Liver (tissue), 9 donors: ENCODE results near the gene POLD2. TPM values are rescaled to one million over a fixed set of nuclear protein-coding genes. Genes with fewer than 3 reads are reported as not detected.

Source experiments
- DNase-seq: peaks from one replicate; pipeline ENCODE4 v3.0.0-alpha.2; 2017; ENCODE audit warnings: low spot score
- H3K27ac ChIP-seq, 2 donors: one replicate each; pipeline ENCODE4 v1.7.0; 2013; ENCODE audit warnings: inconsistent platforms in 2 of 2, low read length in 2 of 2, control low read depth in 1 of 2, low read depth in 1 of 2, mild to moderate bottlenecking in 1 of 2
- H3K27me3 ChIP-seq, 4 donors: one replicate each; pipeline versions ENCODE4 v1.6.1 to v1.7.0; 2013; ENCODE audit warnings: low read length in 3 of 4, inconsistent platforms in 1 of 4, mild to moderate bottlenecking in 1 of 4, moderate library complexity in 1 of 4; ENCODE audit not compliant: control insufficient read depth in 4 of 4, insufficient read depth in 4 of 4
- H3K36me3 ChIP-seq, 4 donors: one replicate each; pipeline versions ENCODE4 v1.6.1 to v1.7.0; 2013; ENCODE audit warnings: low read length in 3 of 4, mild to moderate bottlenecking in 3 of 4, low read depth in 1 of 4, moderate library complexity in 1 of 4; ENCODE audit not compliant: control insufficient read depth in 4 of 4, insufficient read depth in 3 of 4
- H3K4me1 ChIP-seq, 4 donors: one replicate each; pipeline versions ENCODE4 v1.6.1 to v1.7.0; 2013; ENCODE audit warnings: low read length in 3 of 4, mild to moderate bottlenecking in 3 of 4, moderate library complexity in 1 of 4; ENCODE audit not compliant: control insufficient read depth in 4 of 4, insufficient read depth in 4 of 4
- H3K4me3 ChIP-seq, 3 donors: one replicate each; pipeline versions ENCODE4 v1.6.1 to v1.7.0; 2013; ENCODE audit warnings: low read length in 3 of 3, control low read depth in 1 of 3, low read depth in 1 of 3, mild to moderate bottlenecking in 1 of 3
- H3K9ac ChIP-seq, 2 donors: one replicate each; pipeline ENCODE4 v1.7.0; 2013; ENCODE audit warnings: low read length in 2 of 2, mild to moderate bottlenecking in 2 of 2, moderate library complexity in 2 of 2, control low read depth in 1 of 2, low read depth in 1 of 2
- H3K9me3 ChIP-seq, 4 donors: one replicate each; pipeline versions ENCODE4 v1.6.1 to v1.7.0; 2013; ENCODE audit warnings: low read length in 3 of 4; ENCODE audit not compliant: control insufficient read depth in 4 of 4
- EGR1 ChIP-seq, 2 donors: IDR thresholded peaks; 2 replicates each; pipeline ENCODE4 v1.6.1; 2016 to 2018; ENCODE audit warnings: antibody characterized with exemption in 2 of 2, low read depth in 2 of 2
- FOXA1 ChIP-seq: IDR thresholded peaks from 2 replicates; pipeline ENCODE4 v1.6.1; 2016; ENCODE audit warnings: antibody characterized with exemption
- FOXA2 ChIP-seq: IDR thresholded peaks from 2 replicates; pipeline ENCODE4 v1.6.1; 2016; ENCODE audit warnings: antibody characterized with exemption
- GABPA ChIP-seq, 2 donors: IDR thresholded peaks in 1 of 2; conservative IDR thresholded peaks in 1 of 2; 2 replicates each; pipeline ENCODE4 v1.6.1; 2016; ENCODE audit warnings: antibody characterized with exemption in 2 of 2, mild to moderate bottlenecking in 1 of 2, moderate library complexity in 1 of 2
- HNF4A ChIP-seq, 2 donors: conservative IDR thresholded peaks; 2 replicates each; pipeline ENCODE4 v1.6.1; 2016; ENCODE audit warnings: antibody characterized with exemption in 2 of 2, mild to moderate bottlenecking in 2 of 2
- HNF4G ChIP-seq: IDR thresholded peaks from 2 replicates; pipeline ENCODE4 v1.6.1; 2016; ENCODE audit warnings: antibody characterized with exemption
- NR2F2 ChIP-seq: IDR thresholded peaks from 2 replicates; pipeline ENCODE4 v1.6.1; 2016; ENCODE audit warnings: antibody characterized with exemption
- RAD21 ChIP-seq, 2 donors: IDR thresholded peaks; 2 replicates each; pipeline ENCODE4 v1.6.1; 2016; ENCODE audit warnings: antibody characterized with exemption in 2 of 2, mild to moderate bottlenecking in 2 of 2
- RXRA ChIP-seq, 2 donors: IDR thresholded peaks; 2 replicates each; pipeline ENCODE4 v1.6.1; 2017 to 2018; ENCODE audit warnings: antibody characterized with exemption in 2 of 2, mild to moderate bottlenecking in 1 of 2
- SP1 ChIP-seq: IDR thresholded peaks from 2 replicates; pipeline ENCODE4 v1.6.1; 2018; ENCODE audit warnings: antibody characterized with exemption, mild to moderate bottlenecking
- TAF1 ChIP-seq: conservative IDR thresholded peaks from 2 replicates; pipeline ENCODE4 v1.6.1; 2016; ENCODE audit warnings: antibody characterized with exemption, mild to moderate bottlenecking
- YY1 ChIP-seq: IDR thresholded peaks from 2 replicates; pipeline ENCODE4 v1.6.1; 2016; ENCODE audit warnings: antibody characterized with exemption, mild to moderate bottlenecking
- WGBS: extraction: QIAGEN DNeasy Blood & Tissue Kit; methylation state at CpG from one replicate; pipeline ENCODE4 v1.1.7; 2013; 5-methylcytosine and 5-hydroxymethylcytosine counted together
- polyA plus RNA-seq, 2 donors: library from polyadenylated mRNA; stranded (reverse) in 1 of 2; unstranded in 1 of 2; fragments of 200-250 nt in 1 of 2; fragments of >200 nt in 1 of 2; fragmentation: Nextera tagmentation in 1 of 2; extraction: Ambion mirVana in 1 of 2; gene quantifications; one replicate each; pipeline versions ENCODE4 v1.2.1 to v1.2.3, GENCODE V29; 2013 to 2015
- total RNA-seq, 2 donors: library from RNA; depleted of rRNA; stranded (reverse); fragments of >200 nt; gene quantifications; one replicate each; pipeline ENCODE4 v1.2.3, GENCODE V29; 2014
- TF ChIP-seq, protein P1 (sequence below): IDR thresholded peaks from 2 replicates; pipeline ENCODE4 v1.6.1; 2016; ENCODE audit warnings: antibody characterized with exemption, mild to moderate bottlenecking
- TF ChIP-seq, protein P2 (sequence below): IDR thresholded peaks from 2 replicates; pipeline ENCODE4 v1.6.1; 2016; ENCODE audit warnings: antibody characterized with exemption
- TF ChIP-seq, protein P3 (sequence below): IDR thresholded peaks from 2 replicates; pipeline ENCODE4 v1.6.1; 2016; ENCODE audit warnings: antibody characterized with exemption
- TF ChIP-seq, protein P4 (sequence below): fragments of 150-350 bp; IDR thresholded peaks from 2 replicates; pipeline ENCODE4 v1.5.1; 2017; ENCODE audit warnings: improper control_type of control experiment, low read depth, low read length; ENCODE audit not compliant: missing input control
- TF ChIP-seq, protein P5 (sequence below): IDR thresholded peaks from 2 replicates; pipeline ENCODE4 v1.6.1; 2016; ENCODE audit warnings: antibody characterized with exemption
- donor health status: healthy.
- donor health status: healthy.
- donor health status: healthy.
- donor health status: healthy.
- donor health status: healthy.

POLD2 gene
- total and polyA plus RNA-seq, 4 donors, result 53.9 to 101 (median 85.3) TPM

DNA sequence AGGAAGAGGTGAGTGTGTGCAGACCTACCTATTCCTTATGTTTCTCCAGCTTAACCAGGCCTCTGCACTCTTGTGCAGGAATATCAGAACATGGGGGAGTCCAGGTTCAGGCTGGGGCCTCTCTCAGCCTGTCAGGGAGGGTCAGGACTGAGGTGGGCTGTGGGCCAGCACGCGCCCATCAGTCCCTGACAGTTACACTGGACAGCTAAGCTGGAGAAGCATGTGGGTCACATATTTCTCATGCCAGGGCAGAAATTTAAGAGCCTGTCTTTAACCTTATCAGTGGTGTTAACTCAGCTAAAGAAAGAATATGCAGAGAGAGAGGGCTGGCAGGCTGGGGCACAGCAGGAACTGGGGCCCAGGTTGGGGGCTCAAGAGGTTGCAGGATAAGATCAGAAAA, 8.7 kb upstream of the POLD2 start:
- Histone ChIP-seq H3K9me3 (no peaks in the 10 kb centered on the region), H3K27me3 (no peaks in the 10 kb centered on the region), H3K4me1 (peaks cover 2 to 13% (median 8%) of the 10 kb centered on the region in 4 donors), H3K27ac (no peak overlapping the region), H3K4me3 (no peak overlapping the region), H3K9ac (no peak overlapping the region), H3K36me3 (no peaks in the 10 kb centered on the region)
- TF ChIP-seq FOXA1, result no peak
- TF ChIP-seq SP1, result no peak
- no peak for TF ChIP-seq NR2F2
- TF ChIP-seq, protein P1, sequence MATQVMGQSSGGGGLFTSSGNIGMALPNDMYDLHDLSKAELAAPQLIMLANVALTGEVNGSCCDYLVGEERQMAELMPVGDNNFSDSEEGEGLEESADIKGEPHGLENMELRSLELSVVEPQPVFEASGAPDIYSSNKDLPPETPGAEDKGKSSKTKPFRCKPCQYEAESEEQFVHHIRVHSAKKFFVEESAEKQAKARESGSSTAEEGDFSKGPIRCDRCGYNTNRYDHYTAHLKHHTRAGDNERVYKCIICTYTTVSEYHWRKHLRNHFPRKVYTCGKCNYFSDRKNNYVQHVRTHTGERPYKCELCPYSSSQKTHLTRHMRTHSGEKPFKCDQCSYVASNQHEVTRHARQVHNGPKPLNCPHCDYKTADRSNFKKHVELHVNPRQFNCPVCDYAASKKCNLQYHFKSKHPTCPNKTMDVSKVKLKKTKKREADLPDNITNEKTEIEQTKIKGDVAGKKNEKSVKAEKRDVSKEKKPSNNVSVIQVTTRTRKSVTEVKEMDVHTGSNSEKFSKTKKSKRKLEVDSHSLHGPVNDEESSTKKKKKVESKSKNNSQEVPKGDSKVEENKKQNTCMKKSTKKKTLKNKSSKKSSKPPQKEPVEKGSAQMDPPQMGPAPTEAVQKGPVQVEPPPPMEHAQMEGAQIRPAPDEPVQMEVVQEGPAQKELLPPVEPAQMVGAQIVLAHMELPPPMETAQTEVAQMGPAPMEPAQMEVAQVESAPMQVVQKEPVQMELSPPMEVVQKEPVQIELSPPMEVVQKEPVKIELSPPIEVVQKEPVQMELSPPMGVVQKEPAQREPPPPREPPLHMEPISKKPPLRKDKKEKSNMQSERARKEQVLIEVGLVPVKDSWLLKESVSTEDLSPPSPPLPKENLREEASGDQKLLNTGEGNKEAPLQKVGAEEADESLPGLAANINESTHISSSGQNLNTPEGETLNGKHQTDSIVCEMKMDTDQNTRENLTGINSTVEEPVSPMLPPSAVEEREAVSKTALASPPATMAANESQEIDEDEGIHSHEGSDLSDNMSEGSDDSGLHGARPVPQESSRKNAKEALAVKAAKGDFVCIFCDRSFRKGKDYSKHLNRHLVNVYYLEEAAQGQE, result no peak
- TF ChIP-seq FOXA2, result no peak
- TF ChIP-seq, protein P2, sequence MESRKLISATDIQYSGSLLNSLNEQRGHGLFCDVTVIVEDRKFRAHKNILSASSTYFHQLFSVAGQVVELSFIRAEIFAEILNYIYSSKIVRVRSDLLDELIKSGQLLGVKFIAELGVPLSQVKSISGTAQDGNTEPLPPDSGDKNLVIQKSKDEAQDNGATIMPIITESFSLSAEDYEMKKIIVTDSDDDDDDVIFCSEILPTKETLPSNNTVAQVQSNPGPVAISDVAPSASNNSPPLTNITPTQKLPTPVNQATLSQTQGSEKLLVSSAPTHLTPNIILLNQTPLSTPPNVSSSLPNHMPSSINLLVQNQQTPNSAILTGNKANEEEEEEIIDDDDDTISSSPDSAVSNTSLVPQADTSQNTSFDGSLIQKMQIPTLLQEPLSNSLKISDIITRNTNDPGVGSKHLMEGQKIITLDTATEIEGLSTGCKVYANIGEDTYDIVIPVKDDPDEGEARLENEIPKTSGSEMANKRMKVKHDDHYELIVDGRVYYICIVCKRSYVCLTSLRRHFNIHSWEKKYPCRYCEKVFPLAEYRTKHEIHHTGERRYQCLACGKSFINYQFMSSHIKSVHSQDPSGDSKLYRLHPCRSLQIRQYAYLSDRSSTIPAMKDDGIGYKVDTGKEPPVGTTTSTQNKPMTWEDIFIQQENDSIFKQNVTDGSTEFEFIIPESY, result no peak
- TF ChIP-seq YY1, result no peak
- TF ChIP-seq GABPA (IDR thresholded peaks at IDR 0.05 in 1 of 2, conservative IDR thresholded peaks at IDR 0.05 in 1 of 2), result no peak
- TF ChIP-seq, protein P3, sequence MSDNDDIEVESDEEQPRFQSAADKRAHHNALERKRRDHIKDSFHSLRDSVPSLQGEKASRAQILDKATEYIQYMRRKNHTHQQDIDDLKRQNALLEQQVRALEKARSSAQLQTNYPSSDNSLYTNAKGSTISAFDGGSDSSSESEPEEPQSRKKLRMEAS, result no peak
- TF ChIP-seq RXRA (IDR thresholded peaks at IDR 0.05), result no peak
- TF ChIP-seq, protein P4, sequence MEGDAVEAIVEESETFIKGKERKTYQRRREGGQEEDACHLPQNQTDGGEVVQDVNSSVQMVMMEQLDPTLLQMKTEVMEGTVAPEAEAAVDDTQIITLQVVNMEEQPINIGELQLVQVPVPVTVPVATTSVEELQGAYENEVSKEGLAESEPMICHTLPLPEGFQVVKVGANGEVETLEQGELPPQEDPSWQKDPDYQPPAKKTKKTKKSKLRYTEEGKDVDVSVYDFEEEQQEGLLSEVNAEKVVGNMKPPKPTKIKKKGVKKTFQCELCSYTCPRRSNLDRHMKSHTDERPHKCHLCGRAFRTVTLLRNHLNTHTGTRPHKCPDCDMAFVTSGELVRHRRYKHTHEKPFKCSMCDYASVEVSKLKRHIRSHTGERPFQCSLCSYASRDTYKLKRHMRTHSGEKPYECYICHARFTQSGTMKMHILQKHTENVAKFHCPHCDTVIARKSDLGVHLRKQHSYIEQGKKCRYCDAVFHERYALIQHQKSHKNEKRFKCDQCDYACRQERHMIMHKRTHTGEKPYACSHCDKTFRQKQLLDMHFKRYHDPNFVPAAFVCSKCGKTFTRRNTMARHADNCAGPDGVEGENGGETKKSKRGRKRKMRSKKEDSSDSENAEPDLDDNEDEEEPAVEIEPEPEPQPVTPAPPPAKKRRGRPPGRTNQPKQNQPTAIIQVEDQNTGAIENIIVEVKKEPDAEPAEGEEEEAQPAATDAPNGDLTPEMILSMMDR, result no peak
- no peak for TF ChIP-seq RAD21 (IDR thresholded peaks at IDR 0.05)
- no peak for TF ChIP-seq EGR1 (IDR thresholded peaks at IDR 0.05; ENCODE audit: low read depth in 2 of 2)
- no peak for TF ChIP-seq TAF1
- TF ChIP-seq, protein P5, sequence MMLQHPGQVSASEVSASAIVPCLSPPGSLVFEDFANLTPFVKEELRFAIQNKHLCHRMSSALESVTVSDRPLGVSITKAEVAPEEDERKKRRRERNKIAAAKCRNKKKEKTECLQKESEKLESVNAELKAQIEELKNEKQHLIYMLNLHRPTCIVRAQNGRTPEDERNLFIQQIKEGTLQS, result no peak
- no peak for TF ChIP-seq HNF4G
- no peak for TF ChIP-seq HNF4A (conservative IDR thresholded peaks at IDR 0.05)
- no peak for DNase-seq
- 86% methylated on average over 2 of the region's 2 CpGs for WGBS
